Measurements from ENCODE around the gene BEND4.
"Not testable (repeated sequence)": the region's sequence is repeated elsewhere in the genome, so short reads cannot be mapped to it uniquely, and the experiment has no call there.

BEND4 gene

DNA sequence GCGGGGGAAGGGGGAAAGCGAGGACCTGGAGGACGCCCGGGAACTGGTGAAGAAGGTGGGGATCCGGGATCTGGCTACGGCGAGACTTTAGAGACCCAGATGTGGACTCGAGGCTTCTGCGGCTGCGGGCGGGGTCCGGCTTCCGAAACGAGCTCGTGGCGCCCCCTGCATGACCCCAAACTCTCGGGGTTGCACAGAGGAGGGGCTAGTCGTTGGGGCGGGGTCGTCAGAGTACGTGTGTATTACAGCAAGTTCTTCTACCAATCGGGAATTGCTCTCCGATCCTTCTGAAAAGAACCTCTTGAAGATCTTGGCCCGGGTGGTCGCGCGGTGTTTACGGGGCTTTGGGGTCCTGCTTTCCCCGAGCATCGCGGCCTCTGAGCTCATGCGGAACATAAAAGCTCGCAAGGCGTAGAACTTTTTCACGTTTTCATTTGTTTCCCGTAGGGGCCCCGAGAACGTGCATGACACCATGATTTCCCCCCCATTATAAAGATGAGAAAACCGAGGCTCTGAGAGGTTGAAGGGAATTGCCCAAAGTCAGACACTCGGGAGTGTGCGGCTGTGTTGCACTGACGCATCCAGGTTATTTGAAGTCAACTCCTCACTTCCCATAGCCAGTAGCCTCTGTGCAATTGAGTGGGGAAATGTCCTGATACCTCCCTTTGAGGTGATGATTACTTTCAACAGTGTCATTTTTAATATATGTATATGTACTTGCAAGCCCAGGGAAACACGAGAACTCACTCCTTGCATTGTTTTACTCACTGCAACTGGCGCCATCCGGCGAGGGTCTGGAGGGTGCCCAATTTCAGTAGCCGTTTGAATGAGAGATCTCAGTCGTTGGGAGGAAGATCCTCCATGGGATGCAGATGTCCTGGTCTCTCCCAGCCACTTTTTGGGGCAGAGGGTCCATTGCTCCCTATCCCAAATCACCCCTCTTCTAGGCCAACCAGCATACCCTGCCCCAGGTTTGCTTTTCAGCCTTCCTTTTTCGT, at the start of gene BEND4:
BEND4 (minus strand) TSS at position 149 of the 998 bp plus-strand sequence. CDS start 512 bp downstream, outside the sequence.
- DNase-seq (ENCODE audit: low spot score) = no peak

DNA sequence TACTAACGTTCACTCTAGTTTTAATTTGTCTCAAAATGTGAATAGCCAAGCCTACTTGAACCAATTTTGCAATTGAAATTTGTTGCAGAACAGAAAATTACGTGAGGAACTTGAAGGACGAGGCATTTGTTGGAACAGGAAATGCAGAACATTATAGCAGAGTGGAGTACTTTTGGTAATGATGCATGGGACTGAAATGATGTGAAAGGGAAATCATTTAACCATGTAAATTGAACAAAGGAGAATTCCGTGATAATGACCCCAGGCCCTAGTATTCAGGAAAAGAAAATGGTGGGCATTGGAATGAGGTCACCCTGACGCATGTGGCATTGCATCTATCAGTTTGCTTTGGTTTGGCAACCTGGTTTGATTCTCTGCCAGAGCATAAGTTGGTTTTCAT, 44.9 kb upstream of the BEND4 start:
- DNase-seq (ENCODE audit: low spot score) = no peak

DNA sequence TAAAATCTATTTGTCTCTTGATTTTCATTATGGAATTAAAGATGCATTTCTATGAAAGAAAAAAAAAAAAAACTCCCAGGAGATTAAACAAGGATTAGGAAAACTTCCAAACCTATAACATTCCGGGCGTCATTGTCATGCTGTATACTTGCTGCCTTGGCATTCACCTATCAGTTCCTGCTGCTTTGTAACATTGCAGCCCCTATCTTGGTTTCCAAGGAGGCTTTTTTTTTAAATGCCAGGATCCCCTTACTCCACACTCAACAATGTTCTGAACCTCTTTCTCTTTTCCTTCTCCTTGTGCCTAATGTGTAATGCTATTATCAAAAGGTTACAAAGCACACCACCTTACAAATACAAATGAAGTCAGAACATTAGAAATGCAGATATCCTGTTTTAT, 20.5 kb upstream of the BEND4 start:
- DNase-seq (ENCODE audit: low spot score) = no peak

DNA sequence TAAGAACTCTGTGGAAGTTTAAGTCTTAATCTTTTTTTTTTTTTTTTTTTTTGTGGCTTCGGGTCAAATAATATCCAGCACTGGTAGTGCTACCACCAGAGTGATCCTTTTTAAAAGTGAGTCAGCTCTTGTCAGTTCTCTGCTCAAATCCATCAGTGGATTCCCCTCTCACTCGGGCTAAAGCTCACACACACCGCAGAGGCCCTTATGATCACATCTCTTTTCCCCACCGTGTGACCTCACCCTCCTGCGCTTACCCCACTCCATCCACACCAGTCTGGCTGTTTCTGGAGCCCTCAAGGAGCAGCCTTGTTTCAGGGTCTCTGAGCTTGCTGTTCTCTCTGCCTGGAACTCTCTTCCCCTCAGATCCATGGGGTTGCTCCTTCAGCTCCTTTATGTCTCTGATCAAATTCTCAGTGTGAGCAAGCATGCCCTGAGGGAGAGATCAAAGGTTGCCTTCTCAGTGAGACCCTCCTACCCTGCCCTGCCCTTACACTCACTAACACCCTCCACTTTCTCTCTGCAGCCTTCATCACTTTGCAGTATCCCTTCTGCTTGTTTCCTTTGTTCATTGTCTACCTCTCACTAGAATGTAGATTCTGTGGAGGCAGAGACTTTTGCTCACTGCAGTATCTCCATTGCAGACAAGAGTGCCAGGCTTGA, 19.8 kb upstream of the BEND4 start:
- no peak for DNase-seq (ENCODE audit: low spot score)

DNA sequence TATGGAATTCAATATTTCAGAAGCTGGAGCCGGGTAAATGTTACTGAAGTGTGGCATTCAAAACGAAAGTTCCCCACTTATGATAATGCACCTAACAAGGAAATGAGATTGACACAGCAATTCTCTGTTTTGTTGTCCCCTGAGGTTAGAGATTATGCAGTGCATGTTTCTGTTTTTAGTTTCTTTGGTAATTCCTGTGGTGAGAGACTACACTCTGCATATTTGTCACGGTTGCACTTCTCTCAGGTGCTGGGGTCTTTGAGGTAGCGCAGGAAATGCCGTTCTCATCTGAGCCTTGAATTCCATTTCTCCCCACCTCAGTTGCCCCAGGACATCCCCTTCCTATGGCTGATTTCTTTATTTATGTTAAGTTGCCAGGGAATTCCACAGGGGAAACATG, 15.3 kb upstream of the BEND4 start:
- DNase-seq (ENCODE audit: low spot score) = no peak

DNA sequence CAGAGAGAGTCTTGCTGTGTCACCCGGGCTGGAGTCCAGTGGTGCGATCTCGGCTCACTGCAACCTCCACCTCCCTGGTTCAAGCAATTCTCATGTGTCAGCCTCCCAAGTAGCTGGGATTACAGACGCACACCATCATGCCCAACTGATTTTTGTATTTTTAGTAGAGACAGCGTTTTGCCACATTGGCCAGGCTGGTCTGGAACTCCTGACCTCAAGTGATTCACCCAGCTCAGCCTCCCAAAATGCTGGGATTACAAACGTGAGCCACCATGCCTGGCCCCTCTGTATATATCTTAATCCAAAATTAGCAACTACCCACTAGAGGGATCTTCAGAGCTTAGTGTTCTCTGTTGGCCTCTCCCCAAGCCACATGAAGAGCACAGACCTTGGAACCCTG, 13.7 kb upstream of the BEND4 start:
- DNase-seq (ENCODE audit: low spot score) = not testable (repeated sequence)

DNA sequence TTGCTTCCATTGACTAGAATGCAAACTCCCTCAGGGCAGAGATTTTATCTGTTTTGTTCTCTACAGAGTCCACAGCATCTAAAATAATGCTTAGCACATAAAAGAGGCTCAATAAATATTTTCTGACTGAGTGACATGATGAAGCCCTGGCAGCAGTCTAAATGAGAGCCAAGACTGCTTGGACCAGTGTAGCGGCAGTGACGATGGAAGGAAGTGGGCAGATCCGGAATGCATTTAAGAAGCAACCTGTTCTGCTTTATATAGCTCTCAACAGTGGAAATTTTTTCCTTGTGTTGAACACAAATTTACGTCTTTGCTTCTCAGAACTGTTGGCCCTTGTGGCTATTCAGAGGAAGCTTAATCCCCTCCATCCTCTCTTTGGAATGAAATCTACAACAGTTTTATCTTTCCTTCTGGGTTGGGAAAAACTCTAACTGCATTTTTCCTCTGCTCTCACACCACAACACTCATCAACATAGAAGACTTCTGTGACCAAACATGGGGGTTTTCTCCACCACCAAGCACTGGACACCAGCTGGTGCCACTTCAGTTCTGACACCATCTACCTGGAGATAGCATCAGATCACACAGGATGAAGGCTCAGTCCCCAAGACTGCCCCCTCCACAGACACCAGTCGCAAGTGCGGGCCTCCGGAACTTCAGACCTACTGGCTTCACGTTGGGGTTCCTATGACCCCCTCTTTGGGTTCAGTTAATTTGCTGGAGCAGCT, 7.0 kb upstream of the BEND4 start:
- no peak for DNase-seq (ENCODE audit: low spot score)

DNA sequence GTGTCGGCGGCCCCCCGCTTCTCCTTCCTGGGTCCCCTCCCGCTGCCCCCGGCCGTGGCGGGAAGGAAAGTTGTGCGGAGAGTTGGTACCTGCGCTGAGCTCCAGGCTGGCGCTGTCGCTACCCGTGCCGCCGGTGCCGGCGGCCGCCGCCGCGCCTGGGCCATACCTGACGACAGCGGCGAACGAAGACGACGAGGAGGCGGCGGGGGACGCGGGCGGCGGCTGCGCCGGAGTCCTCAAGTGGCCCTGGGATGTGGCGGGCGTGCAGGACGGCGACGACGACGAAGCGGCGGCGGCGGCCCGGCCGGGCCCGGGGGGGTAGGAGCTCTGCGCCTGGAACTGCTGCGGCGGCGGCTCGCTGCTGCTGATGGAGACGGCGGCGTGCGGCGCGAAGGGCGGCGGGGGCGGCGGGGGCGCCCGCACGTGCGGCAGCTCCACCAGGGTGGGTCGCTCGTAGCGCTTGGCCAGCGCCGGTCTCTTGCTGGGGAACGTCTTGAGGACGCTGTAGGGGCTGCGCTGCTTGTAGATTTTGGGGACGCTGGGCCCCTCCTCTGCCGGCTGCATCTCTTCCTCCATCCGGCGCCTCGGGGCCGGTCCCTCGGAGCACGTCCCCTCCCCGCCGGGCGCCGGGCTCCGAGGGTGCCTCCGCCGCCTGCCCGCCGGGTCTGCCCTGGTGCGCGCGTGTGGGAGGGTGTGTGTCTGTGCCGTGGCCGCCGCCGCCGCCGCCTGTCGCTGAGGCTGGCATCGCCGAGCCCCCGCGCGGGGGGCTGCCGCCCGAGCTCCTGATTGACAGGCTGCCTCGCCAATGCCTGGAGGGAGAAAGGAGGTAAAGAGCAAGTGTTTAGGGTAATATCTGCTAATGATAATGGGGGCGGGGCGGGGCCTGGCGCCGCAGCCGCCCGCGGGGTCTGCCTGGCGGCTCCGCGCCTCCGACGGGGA, 618 bp downstream of the BEND4 start:
- DNase-seq (ENCODE audit: low spot score) = no peak

DNA sequence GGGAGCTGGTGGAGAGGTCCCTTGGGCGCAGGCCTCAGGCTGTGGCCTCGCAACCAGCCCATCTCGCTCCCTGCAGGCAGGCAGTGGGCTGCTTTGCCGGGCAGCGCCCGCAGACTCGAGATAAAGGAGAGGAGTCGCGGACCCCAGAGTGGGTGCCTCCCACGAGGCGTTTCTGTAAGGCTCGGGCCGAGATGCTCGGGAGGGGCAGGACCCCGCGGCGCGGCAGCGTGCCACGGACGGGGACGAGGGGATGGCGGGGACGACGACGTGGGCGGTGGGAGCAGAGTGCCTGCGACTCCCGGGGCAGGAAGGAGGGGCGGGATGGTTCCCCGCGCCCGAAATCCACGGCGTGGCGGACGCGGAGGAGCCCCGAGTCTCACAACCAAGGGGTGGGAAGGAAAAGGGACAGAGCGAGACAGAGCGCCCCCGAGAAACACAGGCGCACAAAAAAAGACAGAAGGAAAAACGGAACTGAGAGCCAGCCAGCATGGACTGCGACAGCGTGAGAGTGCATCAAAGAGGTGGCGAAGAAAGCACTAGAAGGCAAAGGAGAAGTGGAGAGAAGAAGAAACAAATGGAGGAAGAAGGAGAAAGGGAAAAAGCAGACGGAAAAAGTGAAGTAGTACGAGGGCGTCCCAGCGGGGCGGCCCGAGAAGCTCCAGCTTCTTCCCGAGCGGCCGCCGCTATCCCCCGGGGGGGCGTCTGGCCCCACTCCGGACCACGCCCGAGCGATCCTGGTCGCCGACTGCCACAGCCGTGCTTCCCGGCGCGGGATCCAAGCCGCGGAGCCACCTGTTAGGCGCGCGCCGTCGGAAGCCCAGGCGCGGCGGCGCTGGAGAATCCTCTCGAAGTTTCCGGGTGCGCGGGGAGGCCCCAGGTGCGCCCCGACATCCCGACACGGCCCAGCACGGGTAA, 1.5 kb downstream of the BEND4 start:
- DNase-seq (ENCODE audit: low spot score) = no peak

DNA sequence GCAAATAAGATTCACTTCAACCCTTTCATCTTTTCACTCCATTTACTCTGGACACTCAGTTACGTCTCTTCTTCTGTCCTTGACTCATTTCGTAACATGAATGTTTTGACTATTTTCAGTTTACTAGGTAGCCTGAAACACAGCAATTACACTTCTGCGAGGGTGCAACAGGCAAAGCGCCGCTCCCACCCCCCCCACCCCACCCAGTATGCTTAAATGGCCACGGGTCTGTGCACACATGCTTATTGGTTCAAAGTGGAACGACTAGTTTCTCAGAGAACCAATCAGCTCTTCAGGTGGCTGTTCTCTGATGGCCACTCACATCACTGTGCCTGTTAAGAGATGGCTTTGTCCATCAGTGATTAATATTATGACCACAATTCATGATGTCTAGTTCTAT, 3.5 kb downstream of the BEND4 start:
- no peak for DNase-seq (ENCODE audit: low spot score)

DNA sequence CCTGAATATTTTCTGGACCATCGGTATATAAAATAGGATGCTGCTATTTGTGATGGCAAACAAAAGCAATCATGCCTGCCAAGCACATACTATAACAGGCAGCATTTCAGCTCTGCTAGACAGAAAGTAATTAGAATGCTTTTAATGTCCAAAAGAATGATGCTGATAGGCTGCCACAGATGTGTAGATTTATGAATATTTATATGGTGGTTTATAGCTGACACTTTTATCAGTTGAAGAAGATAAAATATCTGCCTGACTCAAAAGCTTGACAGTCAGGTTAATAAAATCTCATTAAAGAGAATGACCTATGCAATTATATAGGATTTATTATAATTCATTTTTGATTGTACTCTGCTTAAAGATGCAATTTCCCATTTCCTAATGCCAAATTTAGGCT, 4.0 kb downstream of the BEND4 start:
- DNase-seq (ENCODE audit: low spot score) = no peak

DNA sequence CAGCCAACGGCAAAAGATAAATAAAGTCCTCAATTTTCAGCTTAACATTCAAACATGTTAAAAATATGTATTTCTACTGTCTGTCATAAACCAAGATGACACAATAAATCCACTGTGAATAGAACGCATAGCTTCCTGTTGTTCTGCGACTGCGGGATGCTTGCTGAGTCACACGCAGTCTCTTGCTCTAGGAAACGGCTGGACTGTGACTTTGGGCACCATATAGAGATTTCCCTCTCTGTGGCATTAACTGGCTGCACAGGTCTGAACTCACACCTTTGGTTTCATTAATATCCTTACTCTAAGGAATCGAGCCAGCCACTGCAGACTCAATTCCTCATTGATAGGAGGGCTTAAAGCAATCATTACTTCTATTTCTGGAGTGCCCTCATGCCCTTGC, 8.4 kb downstream of the BEND4 start:
- DNase-seq (ENCODE audit: low spot score) = no peak

DNA sequence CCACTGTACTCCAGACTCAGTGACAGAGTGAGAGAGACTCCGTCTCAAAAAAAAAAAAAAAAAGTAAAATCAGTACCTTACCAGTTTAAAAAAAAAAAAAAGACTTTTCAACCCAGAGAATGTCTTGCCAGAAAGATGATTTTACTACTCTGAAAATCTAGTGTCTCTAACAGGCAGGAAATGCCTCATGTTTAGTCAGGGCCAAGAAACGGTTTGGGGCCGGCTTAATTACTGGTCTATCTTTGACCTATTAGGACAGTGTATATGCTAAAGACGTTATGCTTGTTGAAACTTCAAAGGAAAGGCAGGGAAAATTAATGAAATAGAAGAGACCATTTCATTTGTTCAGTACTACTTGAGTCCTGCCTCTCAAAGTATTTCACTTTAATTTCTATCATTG, 9.9 kb downstream of the BEND4 start:
- DNase-seq (ENCODE audit: low spot score) = no peak

DNA sequence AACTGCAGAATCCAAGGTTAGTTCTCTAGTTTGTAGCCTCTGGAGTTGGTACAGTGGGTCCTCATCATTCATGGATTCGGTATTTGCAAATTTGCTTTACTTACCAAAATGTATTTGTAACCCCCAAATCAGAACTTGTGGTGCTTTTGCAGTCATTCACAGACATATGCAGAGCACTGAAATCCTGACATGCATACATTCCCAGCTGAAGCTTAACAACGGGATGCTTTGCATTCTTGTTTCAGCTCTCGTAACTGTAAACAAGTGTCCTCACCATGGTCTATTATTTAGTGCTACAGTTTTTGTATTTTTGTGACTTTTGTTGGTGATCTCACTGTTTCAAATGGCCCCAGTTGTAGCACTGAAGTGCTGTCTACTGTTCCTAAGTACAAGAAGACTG, 16.1 kb downstream of the BEND4 start:
- no peak for DNase-seq (ENCODE audit: low spot score)

DNA sequence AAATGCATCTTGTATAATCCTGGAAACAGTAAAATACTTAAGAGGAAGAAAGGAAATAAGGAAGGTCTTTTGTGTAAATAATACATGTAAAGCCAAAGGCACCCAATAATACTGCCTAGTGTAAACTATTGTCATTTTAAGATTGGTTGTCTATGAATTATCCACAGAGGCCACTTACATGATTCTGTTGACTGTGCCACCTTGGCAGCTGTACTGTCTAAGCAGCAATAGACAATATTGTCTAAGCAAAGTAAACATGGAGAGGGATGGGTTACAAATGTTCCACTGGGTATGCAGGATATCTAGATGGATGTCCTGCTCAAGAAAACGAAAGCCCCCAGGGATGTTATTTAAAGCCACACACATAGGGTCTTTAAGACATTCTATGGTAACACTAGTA, 19.4 kb downstream of the BEND4 start:
- DNase-seq (ENCODE audit: low spot score) = no peak

DNA sequence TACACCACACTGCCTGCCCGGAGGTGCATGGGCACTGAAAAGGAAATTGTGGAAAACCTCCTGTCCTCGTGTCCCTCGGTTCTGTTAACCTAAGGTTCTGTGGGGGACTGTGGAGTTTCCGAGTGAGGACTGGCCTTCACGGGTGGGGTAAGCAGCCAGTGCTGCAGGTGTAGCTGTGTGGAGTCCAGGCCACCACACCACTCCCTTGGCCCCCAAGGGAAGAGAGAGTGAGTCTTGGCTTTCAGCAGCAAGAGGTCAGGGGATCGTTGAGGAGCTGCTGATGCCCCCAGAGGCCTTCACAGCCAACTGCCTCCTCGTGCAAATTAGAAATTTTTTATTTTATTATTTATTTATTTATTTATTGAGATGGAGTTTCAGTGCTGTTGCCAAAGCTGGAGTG, 20.4 kb downstream of the BEND4 start:
- no peak for DNase-seq (ENCODE audit: low spot score)

DNA sequence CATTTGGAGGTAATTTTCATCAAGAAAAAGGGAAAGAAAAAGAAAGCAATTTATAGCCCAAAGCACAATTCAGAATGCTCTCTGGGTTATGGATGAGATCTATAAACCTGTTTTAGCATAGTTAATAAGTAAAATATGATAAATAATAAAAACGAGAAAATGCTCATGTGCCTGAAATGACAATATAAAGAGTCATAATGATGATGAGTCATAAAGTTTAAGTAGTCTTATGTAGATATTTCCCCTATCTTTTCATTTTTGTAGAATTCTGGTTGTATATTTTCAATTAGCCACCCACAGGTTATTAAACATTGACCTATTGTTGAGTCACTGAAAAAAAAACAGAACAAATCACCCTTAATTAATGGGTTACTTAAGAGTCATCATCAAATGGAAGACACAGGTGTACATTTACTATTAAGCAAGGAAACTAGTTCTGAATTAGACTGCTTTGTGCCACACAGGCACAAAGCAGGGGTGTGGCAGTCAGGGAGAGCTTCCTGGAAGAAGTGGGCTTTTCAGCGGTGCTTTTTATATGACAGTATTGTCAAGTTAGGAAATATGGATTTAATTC, 29.3 kb downstream of the BEND4 start:
- no peak for DNase-seq (ENCODE audit: low spot score)

DNA sequence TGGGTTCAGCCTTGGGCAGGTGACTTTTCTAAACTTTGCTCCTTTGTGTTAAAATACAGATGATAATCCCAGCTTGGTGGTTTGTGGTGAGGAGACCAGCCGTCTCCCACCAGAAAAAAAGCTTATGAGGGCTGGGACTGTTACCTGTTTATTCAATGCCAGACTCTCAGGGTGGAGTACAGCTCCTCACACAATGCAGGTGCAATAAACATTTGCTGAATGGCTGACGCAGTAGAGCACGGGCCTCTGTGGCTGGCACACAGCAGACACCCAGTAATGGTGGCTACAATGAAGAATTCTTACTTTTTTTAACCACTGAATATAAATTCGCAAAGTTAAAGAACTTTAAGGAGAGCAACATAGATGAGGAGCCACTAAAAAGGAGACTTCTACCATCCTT, 30.2 kb downstream of the BEND4 start:
- DNase-seq (ENCODE audit: low spot score) = no peak

DNA sequence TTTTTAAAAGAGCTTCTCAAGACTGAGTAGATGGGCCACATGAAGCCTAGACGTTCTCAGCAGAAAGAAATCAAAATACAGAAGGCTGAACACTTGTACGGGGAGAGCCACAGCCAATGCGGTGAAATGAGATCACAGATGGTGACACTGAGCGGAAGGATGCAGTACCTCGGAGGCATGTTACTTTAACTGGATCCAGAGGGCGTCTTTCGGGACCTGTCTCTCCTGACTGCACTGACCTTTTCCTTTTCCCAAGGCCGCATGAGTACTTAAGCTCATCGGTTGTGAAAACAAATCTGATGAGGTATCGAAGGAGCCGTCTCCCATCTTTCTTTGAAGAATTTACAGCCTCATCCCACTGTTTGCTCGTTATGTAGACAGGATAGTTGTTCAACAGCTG, 32.6 kb downstream of the BEND4 start:
- no peak for DNase-seq (ENCODE audit: low spot score)

DNA sequence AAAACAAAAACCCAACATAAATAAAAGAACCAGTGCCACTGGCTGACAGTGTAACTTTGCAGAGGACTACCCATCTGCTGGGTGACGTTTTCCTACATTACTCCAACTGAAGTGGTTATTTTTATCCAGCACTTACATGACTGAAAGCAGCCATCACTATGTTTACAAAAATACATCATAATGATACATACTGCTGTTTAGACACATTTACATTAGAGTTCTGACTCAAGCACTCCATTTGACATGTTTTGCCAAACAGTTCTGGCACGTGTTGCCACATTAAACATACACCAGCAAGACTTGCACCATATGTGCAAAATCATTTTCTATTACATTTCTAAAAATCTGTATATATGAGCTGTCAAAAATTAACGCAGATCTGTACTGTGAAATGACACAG, 39.6 kb downstream of the BEND4 start:
- DNase-seq (ENCODE audit: low spot score) = no peak

All from hematopoietic multipotent progenitor cell treated with erythropoietin and hydrocortisone succinate and interleukin-3 and kit ligand, for 17 days (in vitro differentiated cells).